ENCODE results near the gene ELAVL2. TPM values are rescaled to one million over a fixed set of nuclear protein-coding genes. Genes with fewer than 3 reads are reported as not detected.

The ELAVL2 gene
- total RNA-seq, 1 experiment from 2014 or later, result not detected

DNA sequence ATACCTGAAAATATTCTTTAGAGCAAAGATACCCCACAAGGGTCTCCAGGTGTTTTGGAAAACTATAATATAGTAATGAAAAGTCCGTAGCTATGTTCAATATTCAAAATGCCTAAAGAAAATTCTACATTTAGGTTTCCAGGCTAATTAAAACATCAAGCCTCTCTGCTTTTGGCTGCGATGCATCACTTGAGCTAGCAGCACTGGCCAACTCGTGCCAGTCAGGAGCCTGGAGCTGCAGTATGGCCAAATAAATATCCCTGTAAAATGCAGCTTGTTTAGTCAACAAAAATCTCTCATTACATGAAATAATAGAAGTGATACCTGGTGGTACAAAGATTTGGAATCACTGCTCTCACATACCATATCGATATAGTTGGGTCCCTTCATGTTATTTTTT lies 181.1 kb downstream of the ELAVL2 start:
- intact Hi-C loops (cut with micrococcal nuclease; ENCODE audit: unreplicated experiment), result no loop called here
- Histone ChIP-seq H3K79me2 (ENCODE audit: low read depth) (no peaks in the 10 kb centered on the region), H2AFZ (no peak overlapping the region), H3K4me3 (no peak overlapping the region), H4K20me1 (ENCODE audit: insufficient read depth) (no peaks in the 10 kb centered on the region), H3K36me3 (ENCODE audit: low read depth) (no peaks in the 10 kb centered on the region), H3K27me3 (ENCODE audit: insufficient read depth, low read depth) (no peaks in the 10 kb centered on the region), H3F3A (ENCODE audit: insufficient read depth, low read depth) (no peaks in the 10 kb centered on the region), H3K4me1 (replicated peaks; ENCODE audit: insufficient read depth) (no peaks in the 10 kb centered on the region), H3K4me2 (no peak overlapping the region), H3K27ac (no peak overlapping the region), H3K9me3 (ENCODE audit: insufficient read depth, low read depth) (no peaks in the 10 kb centered on the region; the same call in 1 of the 2 replicates), H3K9me2 (ENCODE audit: insufficient read depth) (no peaks in the 10 kb centered on the region)
- no peak for DNase-seq
- ChIA-PET CTCF (no interaction called here), POLR2A (ENCODE audit: unreplicated experiment) (no interaction called here)
- no TSS peak for BruUV-seq (replicated peaks)
- TF ChIP-seq, protein P1, sequence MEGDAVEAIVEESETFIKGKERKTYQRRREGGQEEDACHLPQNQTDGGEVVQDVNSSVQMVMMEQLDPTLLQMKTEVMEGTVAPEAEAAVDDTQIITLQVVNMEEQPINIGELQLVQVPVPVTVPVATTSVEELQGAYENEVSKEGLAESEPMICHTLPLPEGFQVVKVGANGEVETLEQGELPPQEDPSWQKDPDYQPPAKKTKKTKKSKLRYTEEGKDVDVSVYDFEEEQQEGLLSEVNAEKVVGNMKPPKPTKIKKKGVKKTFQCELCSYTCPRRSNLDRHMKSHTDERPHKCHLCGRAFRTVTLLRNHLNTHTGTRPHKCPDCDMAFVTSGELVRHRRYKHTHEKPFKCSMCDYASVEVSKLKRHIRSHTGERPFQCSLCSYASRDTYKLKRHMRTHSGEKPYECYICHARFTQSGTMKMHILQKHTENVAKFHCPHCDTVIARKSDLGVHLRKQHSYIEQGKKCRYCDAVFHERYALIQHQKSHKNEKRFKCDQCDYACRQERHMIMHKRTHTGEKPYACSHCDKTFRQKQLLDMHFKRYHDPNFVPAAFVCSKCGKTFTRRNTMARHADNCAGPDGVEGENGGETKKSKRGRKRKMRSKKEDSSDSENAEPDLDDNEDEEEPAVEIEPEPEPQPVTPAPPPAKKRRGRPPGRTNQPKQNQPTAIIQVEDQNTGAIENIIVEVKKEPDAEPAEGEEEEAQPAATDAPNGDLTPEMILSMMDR (conservative IDR thresholded peaks at IDR 0.05), result no peak

DNA sequence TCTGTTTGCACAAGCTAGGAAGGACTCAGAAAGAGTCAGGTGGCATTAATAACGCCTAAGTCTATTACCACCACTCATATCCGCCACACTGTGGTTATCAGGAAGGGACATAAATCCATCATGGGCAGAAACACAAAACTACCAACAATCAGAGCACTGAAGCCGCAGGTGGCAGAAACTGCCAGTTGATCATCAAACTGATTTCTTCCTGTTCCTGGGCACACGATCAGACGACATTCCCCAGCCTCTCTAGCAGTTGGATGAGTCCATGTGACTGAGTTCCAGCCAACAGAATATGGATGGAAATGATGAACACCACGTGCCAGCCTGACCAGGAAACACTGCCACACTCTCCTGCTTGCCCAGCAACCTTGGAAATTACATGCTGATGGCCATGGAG lies 181.7 kb downstream of the ELAVL2 start:
- Histone ChIP-seq H3F3A (ENCODE audit: insufficient read depth, low read depth) (no peaks in the 10 kb centered on the region), H3K9me2 (ENCODE audit: insufficient read depth) (no peaks in the 10 kb centered on the region), H3K4me2 (no peak overlapping the region), H3K79me2 (ENCODE audit: low read depth) (no peaks in the 10 kb centered on the region), H3K27me3 (ENCODE audit: insufficient read depth, low read depth) (no peaks in the 10 kb centered on the region), H3K36me3 (ENCODE audit: low read depth) (no peaks in the 10 kb centered on the region), H2AFZ (no peak overlapping the region), H4K20me1 (ENCODE audit: insufficient read depth) (no peaks in the 10 kb centered on the region), H3K4me1 (replicated peaks; ENCODE audit: insufficient read depth) (no peaks in the 10 kb centered on the region), H3K4me3 (no peak overlapping the region), H3K9me3 (ENCODE audit: insufficient read depth, low read depth) (no peaks in the 10 kb centered on the region; the same call in 1 of the 2 replicates), H3K27ac (no peak overlapping the region)
- intact Hi-C loops (cut with micrococcal nuclease; ENCODE audit: unreplicated experiment), result no loop called here
- BruUV-seq (replicated peaks), result no TSS peak
- POLR2A ChIA-PET (ENCODE audit: unreplicated experiment), result no interaction called here
- no peak for DNase-seq
- TF ChIP-seq, protein P1 (conservative IDR thresholded peaks at IDR 0.05), result no peak
- TF ChIP-seq EZH2 (IDR thresholded peaks at IDR 0.05; ENCODE audit: low read depth), result no peak
- CTCF ChIA-PET, result no interaction called here

DNA sequence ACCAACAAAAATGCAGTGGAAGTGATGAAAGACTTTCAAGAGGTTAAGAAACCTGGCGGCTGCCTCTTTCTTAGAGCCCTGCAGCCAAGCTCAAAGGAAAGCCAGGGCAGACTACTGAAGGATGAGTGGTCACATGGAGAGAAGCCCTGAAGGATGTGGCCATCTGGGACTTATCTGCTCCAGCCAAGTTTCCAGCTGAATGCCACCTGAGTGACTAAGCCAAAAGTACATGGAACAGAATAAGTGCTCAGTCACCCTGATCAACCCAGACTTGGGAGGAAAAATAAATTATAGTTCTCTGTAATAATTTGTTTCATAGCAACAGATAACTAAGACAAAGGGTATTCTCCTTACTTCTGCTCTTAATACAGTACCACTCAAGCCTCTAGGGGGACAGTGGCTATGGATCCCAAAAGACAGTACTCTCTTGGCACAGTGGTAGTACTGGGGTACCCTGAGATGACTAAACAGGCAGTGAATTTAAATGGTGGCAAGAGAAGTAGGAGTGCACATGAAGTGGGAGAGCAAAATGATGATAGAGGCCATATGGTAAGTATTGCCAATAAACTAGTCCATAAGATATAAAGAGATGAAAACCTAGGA lies 182.3 kb downstream of the ELAVL2 start:
- Histone ChIP-seq H3K27me3 (ENCODE audit: insufficient read depth, low read depth) (no peaks in the 10 kb centered on the region), H2AFZ (no peak overlapping the region), H3K9me2 (ENCODE audit: insufficient read depth) (no peaks in the 10 kb centered on the region), H3K4me2 (no peak overlapping the region), H3F3A (ENCODE audit: insufficient read depth, low read depth) (no peaks in the 10 kb centered on the region), H3K4me1 (replicated peaks; ENCODE audit: insufficient read depth) (no peaks in the 10 kb centered on the region), H3K27ac (no peak overlapping the region), H4K20me1 (ENCODE audit: insufficient read depth) (no peaks in the 10 kb centered on the region), H3K79me2 (ENCODE audit: low read depth) (no peaks in the 10 kb centered on the region), H3K36me3 (ENCODE audit: low read depth) (no peaks in the 10 kb centered on the region), H3K4me3 (no peak overlapping the region), H3K9me3 (ENCODE audit: insufficient read depth, low read depth) (no peaks in the 10 kb centered on the region; the same call in 1 of the 2 replicates)
- POLR2A ChIA-PET (ENCODE audit: unreplicated experiment), result no interaction called here
- no TSS peak for BruUV-seq (replicated peaks)
- no peak for TF ChIP-seq EZH2 (IDR thresholded peaks at IDR 0.05; ENCODE audit: low read depth)
- TF ChIP-seq, protein P1 (conservative IDR thresholded peaks at IDR 0.05), result no peak
- no peak for DNase-seq
- intact Hi-C loops (cut with micrococcal nuclease; ENCODE audit: unreplicated experiment), result no loop called here
- CTCF ChIA-PET, result no interaction called here
